Right atrium auricular region (tissue), 2 donors: ENCODE results near the gene COL4A4. TPM values are rescaled to one million over a fixed set of nuclear protein-coding genes. Genes with fewer than 3 reads are reported as not detected.

Experiments
- DNase-seq: peaks from one replicate; pipeline ENCODE4 v3.0.0-alpha.2; 2019; ENCODE audit warnings: low spot score
- H3K27ac ChIP-seq, 2 donors: fragments of 200-600 bp; sonication (generic); 1 replicate in 1 of 2; 2 replicates in 1 of 2; pipeline ENCODE4 v1.5.1; 2016 to 2019
- H3K27me3 ChIP-seq, 2 donors: fragments of 200-600 bp; sonication (generic); one replicate each; pipeline versions ENCODE4 v1.5.1 to v1.6.0; 2017 to 2019
- H3K36me3 ChIP-seq: fragments of 200-600 bp; sonication (generic); one replicate; pipeline ENCODE4 v1.5.1; 2016
- H3K4me1 ChIP-seq, 2 donors: fragments of 200-600 bp; sonication (generic); one replicate each; pipeline versions ENCODE4 v1.5.1 to v1.6.0; 2017 to 2019
- H3K4me3 ChIP-seq, 2 donors: fragments of 200-600 bp; sonication (generic); 1 replicate in 1 of 2; 2 replicates in 1 of 2; pipeline ENCODE4 v1.5.1; 2017 to 2019; ENCODE audit warnings: mild to moderate bottlenecking in 1 of 2, moderate library complexity in 1 of 2
- H3K9me3 ChIP-seq, 2 donors: fragments of 200-600 bp; sonication (generic); one replicate each; pipeline ENCODE4 v1.5.1; 2019
- CTCF ChIP-seq, 2 donors: fragments of 200-600 bp; sonication (generic); IDR thresholded peaks; one replicate each; pipeline ENCODE4 v1.5.1; 2019; ENCODE audit warnings: antibody characterized with exemption in 2 of 2
- total RNA-seq, 2 donors: library from RNA; depleted of rRNA; stranded (reverse); fragments of >200 nt; gene quantifications; one replicate each; pipeline ENCODE4 v1.1.0, GENCODE V29; 2016

COL4A4 gene
- total RNA-seq, 2 donors from 2014 or later: 3.8 to 10.0 TPM

GRCh38 chr2:226999661-227000060 is 164.3 kb downstream of the COL4A4 start:
- no peaks in the 10 kb centered on the region for H3K9me3 ChIP-seq
- DNase-seq: no peak
- H3K27ac ChIP-seq: no peak overlapping the region
- H3K4me1 ChIP-seq: no peaks in the 10 kb centered on the region
- no peak overlapping the region for H3K4me3 ChIP-seq
- H3K27me3 ChIP-seq: no peaks in the 10 kb centered on the region
- H3K36me3 ChIP-seq: no peaks in the 10 kb centered on the region
- TF ChIP-seq CTCF (IDR thresholded peaks at IDR 0.05): no peak

- H3K9me3 ChIP-seq: no peaks in the 10 kb centered on the region
- no peak for DNase-seq
- TF ChIP-seq CTCF (IDR thresholded peaks at IDR 0.05): no peak
- H3K4me1 ChIP-seq: no peaks in the 10 kb centered on the region
- H3K27me3 ChIP-seq: no peaks in the 10 kb centered on the region
- H3K36me3 ChIP-seq: no peaks in the 10 kb centered on the region
- no peak overlapping the region for H3K27ac ChIP-seq
- H3K4me3 ChIP-seq: no peak overlapping the region
Observed at GRCh38 chr2:226995625-226996041, 168.4 kb downstream of the COL4A4 start.

GRCh38 chr2:226994775-226995174 is 169.2 kb downstream of the COL4A4 start:
- Histone ChIP-seq H3K36me3 (no peaks in the 10 kb centered on the region), H3K27me3 (no peaks in the 10 kb centered on the region)
- DNase-seq: no peak

GRCh38 chr2:226993171-226993570 is 170.8 kb downstream of the COL4A4 start:
- Histone ChIP-seq H3K4me1 (no peaks in the 10 kb centered on the region), H3K27ac (no peak overlapping the region), H3K36me3 (no peaks in the 10 kb centered on the region), H3K27me3 (no peaks in the 10 kb centered on the region), H3K9me3 (no peaks in the 10 kb centered on the region), H3K4me3 (no peak overlapping the region)
- TF ChIP-seq CTCF (IDR thresholded peaks at IDR 0.05): no peak
- no peak for DNase-seq

More at GRCh38 chr2:226994775-226995174, 169.2 kb downstream of the COL4A4 start:
- Histone ChIP-seq H3K4me3 (no peak overlapping the region), H3K9me3 (no peaks in the 10 kb centered on the region), H3K27ac (no peak overlapping the region), H3K4me1 (no peaks in the 10 kb centered on the region)
- no peak for TF ChIP-seq CTCF (IDR thresholded peaks at IDR 0.05)

GRCh38 chr2:226991663-226992062 is 172.3 kb downstream of the COL4A4 start:
- Histone ChIP-seq H3K4me3 (no peak overlapping the region), H3K4me1 (no peaks in the 10 kb centered on the region), H3K27me3 (no peaks in the 10 kb centered on the region), H3K9me3 (no peaks in the 10 kb centered on the region), H3K27ac (no peak overlapping the region), H3K36me3 (no peaks in the 10 kb centered on the region)
- TF ChIP-seq CTCF (IDR thresholded peaks at IDR 0.05): no peak
- no peak for DNase-seq

- Histone ChIP-seq H3K4me3 (no peak overlapping the region), H3K9me3 (no peaks in the 10 kb centered on the region)
Observed at GRCh38 chr2:226985583-226985946, 178.4 kb downstream of the COL4A4 start.

More at GRCh38 chr2:226985583-226985946, 178.4 kb downstream of the COL4A4 start:
- H3K36me3 ChIP-seq: no peaks in the 10 kb centered on the region
- DNase-seq: no peak
- peaks cover 0 to 12% of the 10 kb centered on the region in 2 donors for H3K4me1 ChIP-seq
- no peaks in the 10 kb centered on the region for H3K27me3 ChIP-seq
- H3K27ac ChIP-seq: no peak overlapping the region
- TF ChIP-seq CTCF (IDR thresholded peaks at IDR 0.05): peak; percentile 2 to 6
